ENCODE results near the gene ZNF683.

- TF ChIP-seq CTCF (IDR thresholded peaks at IDR 0.05; ENCODE audit: low read depth, low read length) (no peak), POLR2A (IDR thresholded peaks at IDR 0.05; ENCODE audit: extremely low read depth, insufficient read length) (no peak), MAX (IDR thresholded peaks at IDR 0.05; ENCODE audit: low read depth, low read length) (no peak), MYC (IDR thresholded peaks at IDR 0.05; ENCODE audit: low read depth, low read length) (no peak)
Measured at GRCh38 chr1:26404641-26405040, 32.1 kb upstream of the ZNF683 start.

Data from NB4 (cell line).